Ovary (tissue), 3 donors: ENCODE results near the gene PRDX3.

Source experiments
- CTCF ChIP-seq, 3 donors: fragments of 450-650 bp in 2 of 3; fragments of 200-600 bp in 1 of 3; IDR thresholded peaks; one replicate each; pipeline versions ENCODE4 v1.5.1 to v1.8.0; 2016 to 2022; ENCODE audit warnings: antibody characterized with exemption in 3 of 3, mild to moderate bottlenecking in 1 of 3
- EP300 ChIP-seq: sonication (generic); formaldehyde crosslinking; IDR thresholded peaks from one replicate; pipeline ENCODE4 v1.6.1; 2017; ENCODE audit warnings: antibody characterized with exemption
- POLR2A ChIP-seq: fragments of 450-650 bp; IDR thresholded peaks from one replicate; pipeline ENCODE4 v1.6.1; 2017; ENCODE audit warnings: antibody characterized with exemption, mild to moderate bottlenecking, moderate library complexity
- donor health status: DM: no; HTN: no; CAD: no.

GRCh38 chr10:119191881-119192280 is 13.3 kb upstream of the PRDX3 start:
- TF ChIP-seq POLR2A (no peak), CTCF (IDR thresholded peaks at IDR 0.05) (no peak), EP300 (no peak)
